Hematopoietic multipotent progenitor cell (in vitro differentiated cells): ENCODE data around the gene TCOF1. TPM values are rescaled to one million over a fixed set of nuclear protein-coding genes. Genes with fewer than 3 reads are reported as not detected.

Source experiments
- DNase-seq, 3 donors: peaks; one replicate each; pipeline ENCODE4 v3.0.0-alpha.2; 2011 to 2015; ENCODE audit warnings: low read depth in 2 of 3, low spot score in 2 of 3
- total RNA-seq: library from RNA; depleted of rRNA; stranded (reverse); fragments of >200 nt; gene quantifications from one replicate; pipeline ENCODE4 v1.2.3, GENCODE V29; 2012

Gene TCOF1
- total RNA-seq, 1 donor = 25.6 TPM

GRCh38 chr5:150347451-150347850 lies 10.0 kb upstream of the TCOF1 start:
- peak in 1 of 3 donors; percentile 5 for DNase-seq

- DNase-seq = no peak
Observed at GRCh38 chr5:150349681-150350275, 7.7 kb upstream of the TCOF1 start.

- DNase-seq = peak in 2 of 3 donors; percentile 66 to 70
Observed at GRCh38 chr5:150350524-150351344, 6.8 kb upstream of the TCOF1 start.

GRCh38 chr5:150352244-150353031 lies 5.1 kb upstream of the TCOF1 start:
- no peak for DNase-seq

GRCh38 chr5:150353032-150353675 lies 4.3 kb upstream of the TCOF1 start:
- no peak for DNase-seq

- DNase-seq = no peak
Observed at GRCh38 chr5:150355791-150356190, 1.7 kb upstream of the TCOF1 start.

GRCh38 chr5:150356575-150357294 lies 762 bp upstream of the TCOF1 start:
- no peak for DNase-seq

GRCh38 chr5:150358261-150359095 lies 981 bp downstream of the TCOF1 start:
- no peak for DNase-seq

GRCh38 chr5:150361301-150361700 lies 3.8 kb downstream of the TCOF1 start:
- no peak for DNase-seq

- no peak for DNase-seq
Observed at GRCh38 chr5:150363185-150363584, 5.7 kb downstream of the TCOF1 start.

- no peak for DNase-seq
Observed at GRCh38 chr5:150364004-150364403, 6.5 kb downstream of the TCOF1 start.

- no peak for DNase-seq
Observed at GRCh38 chr5:150368526-150368925, 11.0 kb downstream of the TCOF1 start.

GRCh38 chr5:150372639-150373038 lies 15.1 kb downstream of the TCOF1 start:
- no peak for DNase-seq

GRCh38 chr5:150374651-150375050 lies 17.2 kb downstream of the TCOF1 start:
- no peak for DNase-seq

- DNase-seq = no peak
Observed at GRCh38 chr5:150376799-150377771, 19.6 kb downstream of the TCOF1 start.

- no peak for DNase-seq
Observed at GRCh38 chr5:150377964-150378694, 20.6 kb downstream of the TCOF1 start.

- DNase-seq = no peak
Observed at GRCh38 chr5:150384701-150385100, 27.2 kb downstream of the TCOF1 start.
